GM12878 (cell line): ENCODE data around the gene RPS23. TPM values are rescaled to one million over a fixed set of nuclear protein-coding genes. Genes with fewer than 3 reads are reported as not detected.

Source experiments
- ATAC-seq: fragments of 200-7000 bp; cut with Tn5 transposase; 3 replicates; pipeline ENCODE4 v1.9.1; 2020; ENCODE audit warnings: mild to moderate bottlenecking, moderate library complexity
- BruUV-seq: library from RNA; stranded (reverse); fragments of 400-500 nt; replicated peaks from 2 replicates; lab custom pipeline; 2021; lab: Mats Ljungman, UMichigan
- CTCF ChIA-PET: fragments of 300-600 bp; sonication (Branson Sonifier 250); formaldehyde crosslinking; extraction: SDS; loops from one replicate; lab custom pipeline; 2021; ENCODE audit warnings: inconsistent platforms; lab: Yijun Ruan, JAX
- POLR2A ChIA-PET: fragments of 350-600 bp; formaldehyde crosslinking; extraction: SDS; loops from one replicate; lab custom pipeline; 2021; ENCODE audit warnings: inconsistent platforms; lab: Charles Lee
- RAD21 ChIA-PET: fragments of 300-600 bp; sonication (Branson Sonifier 250); formaldehyde crosslinking; loops from one replicate; lab custom pipeline; 2023; ENCODE audit warnings: antibody characterized with exemption; ENCODE audit not compliant: unreplicated experiment; lab: Charles Lee
- SMC1A ChIA-PET: fragments of 300-600 bp; sonication (Branson Sonifier 250); formaldehyde crosslinking; loops from one replicate; lab custom pipeline; 2023; ENCODE audit not compliant: unreplicated experiment, uncharacterized antibody; lab: Charles Lee
- DNase-seq: peaks from one replicate; pipeline ENCODE4 v3.0.0-alpha.2; 2011; ENCODE audit warnings: low read depth, low spot score
- FAIRE-seq: peaks from 3 replicates; lab custom pipeline; 2011; peaks lifted over from hg19 to GRCh38; lab: Jason Lieb, UNC
- H2AFZ ChIP-seq: 2 replicates; pipeline ENCODE4 v1.6.0; 2011; ENCODE audit warnings: low read depth, low read length, control low read depth; ENCODE audit not compliant: control insufficient read depth
- H3K27ac ChIP-seq: 2 replicates; pipeline ENCODE4 v1.5.1; 2011; ENCODE audit warnings: control low read depth; ENCODE audit not compliant: control insufficient read depth, insufficient read depth
- H3K27me3 ChIP-seq, 2 experiments: replicated peaks in 1 of 2; 2 replicates each; pipeline versions ENCODE4 v1.6.0 to v1.6.1; 2011; ENCODE audit warnings: low read length in 1 of 2; ENCODE audit not compliant: control insufficient read depth in 2 of 2, insufficient read depth in 2 of 2
- H3K36me3 ChIP-seq, 2 experiments: 2 replicates each; pipeline ENCODE4 v1.5.1; 2011; ENCODE audit warnings: low read length in 1 of 2; ENCODE audit not compliant: control insufficient read depth in 2 of 2, insufficient read depth in 2 of 2
- H3K4me1 ChIP-seq: 2 replicates; pipeline ENCODE4 v1.6.1; 2011; ENCODE audit warnings: mild to moderate bottlenecking, low read length, moderate library complexity, mixed read lengths; ENCODE audit not compliant: control insufficient read depth, insufficient read depth
- H3K4me2 ChIP-seq: 2 replicates; pipeline ENCODE4 v1.6.0; 2011; ENCODE audit warnings: control low read depth; ENCODE audit not compliant: control insufficient read depth, insufficient read depth
- H3K4me3 ChIP-seq: fragments of 200-600 bp; sonication (generic); 2 replicates; pipeline ENCODE4 v1.5.1; 2016
- H3K79me2 ChIP-seq: 2 replicates; pipeline ENCODE4 v1.6.0; 2011; ENCODE audit warnings: low read length; ENCODE audit not compliant: control insufficient read depth, insufficient read depth
- H3K9ac ChIP-seq: 2 replicates; pipeline ENCODE4 v1.8.0; 2011; ENCODE audit warnings: low read length, control low read depth, mixed read lengths; ENCODE audit not compliant: control insufficient read depth, insufficient read depth
- H3K9me3 ChIP-seq: replicated peaks from 3 replicates; pipeline ENCODE4 v1.5.1; 2011; ENCODE audit warnings: mild to moderate bottlenecking, low read length; ENCODE audit not compliant: control insufficient read depth, insufficient read depth
- H4K20me1 ChIP-seq: 2 replicates; pipeline ENCODE4 v1.6.0; 2011; ENCODE audit not compliant: control insufficient read depth, insufficient read depth
- KLF5 ChIP-seq: fragments of 450-650 bp; IDR thresholded peaks from 2 replicates; pipeline ENCODE4 v1.6.1; 2014; ENCODE audit warnings: mild to moderate bottlenecking; ENCODE audit not compliant: partially characterized antibody
- MXI1 ChIP-seq: fragments of 150-350 bp; IDR thresholded peaks from 2 replicates; pipeline ENCODE4 v1.6.1; 2011; ENCODE audit warnings: low read depth, mild to moderate bottlenecking, inconsistent platforms, low read length, improper control_type of control experiment
- NFIC ChIP-seq: IDR thresholded peaks from 2 replicates; pipeline ENCODE4 v1.6.1; 2012; ENCODE audit warnings: low read depth, mild to moderate bottlenecking, inconsistent platforms, low read length, moderate library complexity
- RUNX3 ChIP-seq: IDR thresholded peaks from 2 replicates; pipeline ENCODE4 v1.6.1; 2012; ENCODE audit warnings: low read length, inconsistent platforms
- WGBS: methylation state at CpG from one replicate; pipeline ENCODE4 v1.1.6; 2016; ENCODE audit warnings: low lambda C conversion rate; ENCODE audit not compliant: insufficient replicate concordance, insufficient coverage; ENCODE audit errors: missing lambda C conversion rate; 5-methylcytosine and 5-hydroxymethylcytosine counted together
- in situ Hi-C: fragments of 300-500 bp; cut with MboI; formaldehyde crosslinking; loops from 9 replicates; pipeline ENCODE4 v1.14.3; 2018; ENCODE audit warnings: mixed read lengths
- intact Hi-C: fragments of 100-400 bp; cut with micrococcal nuclease; formaldehyde crosslinking; loops from one replicate; pipeline ENCODE4 v1.14.2; 2022; ENCODE audit not compliant: unreplicated experiment
- polyA plus RNA-seq, 11 experiments: library from polyadenylated mRNA; depleted of rRNA in 4 of 11; unstranded in 6 of 11; stranded (reverse) in 5 of 11; fragments of >200 nt; fragmentation: Nextera tagmentation in 4 of 11; fragmentation: Illumina TruSeq in 1 of 11; extraction: Ambion mirVana in 4 of 11; extraction: Trizol in 1 of 11; gene quantifications; 1 replicate in 1 of 11; 2 replicates in 10 of 11; pipeline versions ENCODE4 v1.2.1 to v1.2.3, GENCODE V29; 2011 to 2016; ENCODE audit warnings: inconsistent platforms in 2 of 11, missing spikeins in 2 of 11, low read depth in 1 of 11
- total RNA-seq, 4 experiments: library from RNA; depleted of rRNA in 3 of 4; stranded (reverse); fragments of >200 nt in 3 of 4; fragmentation: Illumina TruSeq in 1 of 4; extraction: Trizol in 1 of 4; gene quantifications; 2 replicates each; pipeline versions ENCODE4 v1.2.1 to v1.2.3, GENCODE V29; 2013 to 2021
- TF ChIP-seq, protein P1 (sequence below): fragments of 450-650 bp; IDR thresholded peaks from 2 replicates; pipeline ENCODE4 v1.6.1; 2017; ENCODE audit warnings: mild to moderate bottlenecking, moderate library complexity

The RPS23 gene
- total and polyA plus RNA-seq, 10 of the 15 experiments (the other 5 are each of a cell fraction or from before 2014, with no cell fraction given) = 2,489 to 8,145 (median 5,256) TPM

DNA sequence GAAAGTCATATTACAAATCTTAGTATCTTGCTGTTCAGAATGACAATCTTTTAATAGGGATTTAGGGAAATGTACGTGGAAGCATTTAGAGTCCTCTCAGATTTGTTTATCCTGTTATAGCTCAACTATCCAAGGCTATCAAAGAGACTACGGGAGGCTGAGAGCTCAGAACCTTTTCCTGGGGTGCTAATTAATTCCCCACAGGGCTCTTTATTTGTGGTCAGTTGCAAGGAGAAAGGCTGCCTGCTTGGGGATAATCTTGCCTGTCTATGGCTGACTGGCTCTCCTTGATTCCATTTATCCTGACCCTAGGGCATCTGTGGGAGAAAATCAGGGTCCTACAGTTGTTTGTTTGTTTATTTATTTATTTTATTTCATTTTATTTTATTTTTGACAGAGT is 28.0 kb upstream of the RPS23 start:
- ChIA-PET RAD21 (no interaction called here), POLR2A (no interaction called here), CTCF (no interaction called here), SMC1A (interaction anchor here (0.7 to 1.1 kb wide), 2 partner anchors 18 to 1781 kb away, joined by 3 to 5 read pairs; no protein-coding TSS in a partner anchor)
- Histone ChIP-seq H3K36me3 (no peaks in the 10 kb centered on the region), H3K79me2 (no peaks in the 10 kb centered on the region), H4K20me1 (no peaks in the 10 kb centered on the region), H3K27ac (no peak overlapping the region), H3K9me3 (no peaks in the 10 kb centered on the region; the same call in 2 of the 3 replicates), H3K4me2 (no peak overlapping the region), H3K27me3 (no peaks in the 10 kb centered on the region), H2AFZ (no peak overlapping the region), H3K9ac (no peak overlapping the region), H3K4me3 (no peak overlapping the region), H3K4me1 (no peaks in the 10 kb centered on the region)
- TF ChIP-seq MXI1 (no peak), RUNX3 (no peak), NFIC (no peak), KLF5 (no peak)
- TF ChIP-seq, protein P1, sequence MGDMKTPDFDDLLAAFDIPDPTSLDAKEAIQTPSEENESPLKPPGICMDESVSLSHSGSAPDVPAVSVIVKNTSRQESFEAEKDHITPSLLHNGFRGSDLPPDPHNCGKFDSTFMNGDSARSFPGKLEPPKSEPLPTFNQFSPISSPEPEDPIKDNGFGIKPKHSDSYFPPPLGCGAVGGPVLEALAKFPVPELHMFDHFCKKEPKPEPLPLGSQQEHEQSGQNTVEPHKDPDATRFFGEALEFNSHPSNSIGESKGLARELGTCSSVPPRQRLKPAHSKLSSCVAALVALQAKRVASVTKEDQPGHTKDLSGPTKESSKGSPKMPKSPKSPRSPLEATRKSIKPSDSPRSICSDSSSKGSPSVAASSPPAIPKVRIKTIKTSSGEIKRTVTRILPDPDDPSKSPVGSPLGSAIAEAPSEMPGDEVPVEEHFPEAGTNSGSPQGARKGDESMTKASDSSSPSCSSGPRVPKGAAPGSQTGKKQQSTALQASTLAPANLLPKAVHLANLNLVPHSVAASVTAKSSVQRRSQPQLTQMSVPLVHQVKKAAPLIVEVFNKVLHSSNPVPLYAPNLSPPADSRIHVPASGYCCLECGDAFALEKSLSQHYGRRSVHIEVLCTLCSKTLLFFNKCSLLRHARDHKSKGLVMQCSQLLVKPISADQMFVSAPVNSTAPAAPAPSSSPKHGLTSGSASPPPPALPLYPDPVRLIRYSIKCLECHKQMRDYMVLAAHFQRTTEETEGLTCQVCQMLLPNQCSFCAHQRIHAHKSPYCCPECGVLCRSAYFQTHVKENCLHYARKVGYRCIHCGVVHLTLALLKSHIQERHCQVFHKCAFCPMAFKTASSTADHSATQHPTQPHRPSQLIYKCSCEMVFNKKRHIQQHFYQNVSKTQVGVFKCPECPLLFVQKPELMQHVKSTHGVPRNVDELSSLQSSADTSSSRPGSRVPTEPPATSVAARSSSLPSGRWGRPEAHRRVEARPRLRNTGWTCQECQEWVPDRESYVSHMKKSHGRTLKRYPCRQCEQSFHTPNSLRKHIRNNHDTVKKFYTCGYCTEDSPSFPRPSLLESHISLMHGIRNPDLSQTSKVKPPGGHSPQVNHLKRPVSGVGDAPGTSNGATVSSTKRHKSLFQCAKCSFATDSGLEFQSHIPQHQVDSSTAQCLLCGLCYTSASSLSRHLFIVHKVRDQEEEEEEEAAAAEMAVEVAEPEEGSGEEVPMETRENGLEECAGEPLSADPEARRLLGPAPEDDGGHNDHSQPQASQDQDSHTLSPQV = no peak
- BruUV-seq = no TSS peak
- intact Hi-C loops = no loop called here
- 100% methylated on average over 2 of the region's 2 CpGs for WGBS
- FAIRE-seq (no peak), ATAC-seq (no peak), DNase-seq (no peak)
- in situ Hi-C loops = no loop called here
